GM06990 (cell line): ENCODE data around the gene PMEL.
"Not testable (repeated sequence)": the region's sequence is repeated elsewhere in the genome, so short reads cannot be mapped to it uniquely, and the experiment has no call there.

Experiments used
- DNase-seq: peaks from one replicate; pipeline ENCODE4 v3.0.0-alpha.2; 2011; ENCODE audit not compliant: insufficient read length; ENCODE audit errors: extremely low read depth
- H3K27me3 ChIP-seq: replicated peaks from 2 replicates; pipeline ENCODE4 v1.6.0; 2011; ENCODE audit warnings: low read length; ENCODE audit not compliant: control insufficient read depth, insufficient read depth
- H3K36me3 ChIP-seq: 2 replicates; pipeline ENCODE4 v1.5.1; 2011; ENCODE audit warnings: low read length; ENCODE audit not compliant: control insufficient read depth, insufficient read depth
- H3K4me3 ChIP-seq: replicated peaks from 2 replicates; pipeline ENCODE4 v1.5.1; 2011; ENCODE audit warnings: low read depth, mild to moderate bottlenecking, control low read depth, low read length
- TF ChIP-seq, protein P1 (sequence below): IDR thresholded peaks from 2 replicates; pipeline ENCODE4 v1.5.1; 2011; ENCODE audit warnings: low read length, control low read depth, mild to moderate bottlenecking, inconsistent platforms; ENCODE audit not compliant: insufficient read depth, poor library complexity, severe bottlenecking

The PMEL gene

DNA sequence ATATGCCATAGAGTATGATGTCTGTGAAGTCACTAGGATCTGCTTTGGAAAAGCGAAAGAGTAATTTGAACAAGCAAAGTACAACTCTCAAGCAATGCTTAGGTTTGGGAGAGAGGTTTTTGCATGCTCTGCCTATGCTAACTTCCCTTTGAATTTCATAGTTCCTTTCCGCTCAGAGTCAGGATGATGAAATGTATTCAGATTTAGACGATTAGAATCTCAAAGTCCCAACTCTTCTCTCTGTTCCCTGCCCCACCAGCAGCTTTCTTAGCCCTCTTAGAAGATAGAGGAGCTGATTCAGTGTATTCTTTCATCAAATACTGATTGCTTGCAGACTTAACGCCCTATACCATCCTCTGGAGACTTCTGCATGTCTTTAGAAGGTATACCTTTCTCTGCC lies 19.5 kb upstream of the PMEL start:
- TF ChIP-seq, protein P1, sequence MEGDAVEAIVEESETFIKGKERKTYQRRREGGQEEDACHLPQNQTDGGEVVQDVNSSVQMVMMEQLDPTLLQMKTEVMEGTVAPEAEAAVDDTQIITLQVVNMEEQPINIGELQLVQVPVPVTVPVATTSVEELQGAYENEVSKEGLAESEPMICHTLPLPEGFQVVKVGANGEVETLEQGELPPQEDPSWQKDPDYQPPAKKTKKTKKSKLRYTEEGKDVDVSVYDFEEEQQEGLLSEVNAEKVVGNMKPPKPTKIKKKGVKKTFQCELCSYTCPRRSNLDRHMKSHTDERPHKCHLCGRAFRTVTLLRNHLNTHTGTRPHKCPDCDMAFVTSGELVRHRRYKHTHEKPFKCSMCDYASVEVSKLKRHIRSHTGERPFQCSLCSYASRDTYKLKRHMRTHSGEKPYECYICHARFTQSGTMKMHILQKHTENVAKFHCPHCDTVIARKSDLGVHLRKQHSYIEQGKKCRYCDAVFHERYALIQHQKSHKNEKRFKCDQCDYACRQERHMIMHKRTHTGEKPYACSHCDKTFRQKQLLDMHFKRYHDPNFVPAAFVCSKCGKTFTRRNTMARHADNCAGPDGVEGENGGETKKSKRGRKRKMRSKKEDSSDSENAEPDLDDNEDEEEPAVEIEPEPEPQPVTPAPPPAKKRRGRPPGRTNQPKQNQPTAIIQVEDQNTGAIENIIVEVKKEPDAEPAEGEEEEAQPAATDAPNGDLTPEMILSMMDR, result no peak
- Histone ChIP-seq H3K4me3 (no peak overlapping the region), H3K36me3 (peaks cover 11% of the 10 kb centered on the region), H3K27me3 (no peaks in the 10 kb centered on the region)
- no peak for DNase-seq

DNA sequence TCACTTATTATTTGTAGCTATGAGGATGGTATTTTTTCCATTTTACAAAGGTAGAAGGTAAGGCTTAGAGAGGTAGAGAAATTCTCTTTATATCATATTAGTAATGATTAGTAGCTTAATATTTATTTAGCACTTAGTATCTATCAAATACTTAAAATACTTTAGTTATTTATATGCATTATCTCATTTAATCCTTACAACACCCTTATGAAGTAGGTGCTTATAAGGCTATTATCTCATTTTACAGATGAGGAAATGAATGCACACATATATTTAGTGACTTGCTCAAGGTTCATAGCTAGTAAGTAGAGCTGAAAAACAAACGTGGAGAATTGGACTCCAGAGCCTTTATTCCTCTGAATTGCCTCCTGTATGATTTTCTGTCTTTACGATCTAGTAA lies 19.0 kb upstream of the PMEL start:
- TF ChIP-seq, protein P1, result no peak
- Histone ChIP-seq H3K4me3 (no peak overlapping the region), H3K36me3 (peaks cover 10% of the 10 kb centered on the region), H3K27me3 (no peaks in the 10 kb centered on the region)
- no peak for DNase-seq

DNA sequence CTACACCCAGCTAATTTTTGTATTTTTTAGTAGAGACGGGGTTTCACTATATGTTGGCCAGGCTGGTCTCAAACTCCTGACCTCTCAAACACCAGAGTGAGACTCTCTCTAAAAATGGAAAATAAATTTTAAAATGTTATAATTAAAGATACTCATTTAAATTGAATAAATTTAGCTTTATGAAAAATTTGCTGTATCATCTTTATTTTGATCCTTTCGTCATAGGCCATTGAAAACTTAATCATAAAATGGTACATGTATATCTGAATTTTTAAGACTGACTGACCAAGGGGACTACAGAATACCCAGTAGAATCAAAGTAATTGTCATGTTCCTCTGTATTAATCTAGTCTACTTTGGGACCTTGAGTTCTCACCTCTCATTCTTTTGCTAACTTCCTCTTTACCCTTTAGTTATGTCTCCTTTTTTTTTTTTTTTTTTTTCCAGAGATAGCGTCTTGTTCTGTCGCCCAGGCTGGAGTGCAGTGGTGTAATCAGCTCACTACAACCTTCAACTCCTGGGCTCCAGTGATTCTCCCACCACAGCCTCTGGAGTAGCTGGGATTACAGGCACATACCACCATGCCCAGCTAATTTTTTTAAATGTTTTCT lies 17.5 kb upstream of the PMEL start:
- peaks cover 8% of the 10 kb centered on the region for H3K36me3 ChIP-seq
- no peak overlapping the region for H3K4me3 ChIP-seq
- DNase-seq, result no peak
- no peaks in the 10 kb centered on the region for H3K27me3 ChIP-seq
- TF ChIP-seq, protein P1, result no peak

DNA sequence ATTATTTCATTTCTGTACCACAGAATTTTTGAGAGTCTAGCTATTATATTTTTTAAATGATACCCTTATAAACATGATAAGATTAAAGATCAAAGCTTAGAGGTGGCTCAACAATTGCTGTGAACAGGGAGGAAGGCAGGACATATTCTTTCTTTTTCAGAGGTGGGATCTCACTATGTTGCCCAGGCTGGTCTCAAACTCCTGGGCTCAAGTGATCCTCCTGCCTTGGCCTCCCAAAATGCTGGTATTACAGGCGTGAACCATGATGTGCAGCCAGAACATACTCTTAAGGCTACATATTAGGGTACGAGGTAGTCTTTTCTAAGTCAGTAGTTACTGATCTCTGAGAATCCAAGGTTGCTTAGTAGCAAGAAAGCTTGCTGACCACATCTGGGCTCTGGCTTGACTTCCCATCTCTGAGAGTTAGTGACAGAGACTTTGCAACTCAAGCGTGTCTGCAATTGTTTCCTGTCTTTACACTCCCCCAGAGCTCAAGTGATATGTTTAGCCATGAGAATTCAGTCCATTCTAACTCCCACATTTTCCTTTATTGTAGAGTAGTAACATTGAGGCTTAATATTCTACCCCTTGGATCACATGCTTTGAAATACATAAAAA lies 16.6 kb upstream of the PMEL start:
- Histone ChIP-seq H3K4me3 (no peak overlapping the region; the same call in 1 of the 2 replicates), H3K27me3 (no peaks in the 10 kb centered on the region), H3K36me3 (peaks cover 5% of the 10 kb centered on the region)
- TF ChIP-seq, protein P1, result no peak
- peak; percentile 51 for DNase-seq

DNA sequence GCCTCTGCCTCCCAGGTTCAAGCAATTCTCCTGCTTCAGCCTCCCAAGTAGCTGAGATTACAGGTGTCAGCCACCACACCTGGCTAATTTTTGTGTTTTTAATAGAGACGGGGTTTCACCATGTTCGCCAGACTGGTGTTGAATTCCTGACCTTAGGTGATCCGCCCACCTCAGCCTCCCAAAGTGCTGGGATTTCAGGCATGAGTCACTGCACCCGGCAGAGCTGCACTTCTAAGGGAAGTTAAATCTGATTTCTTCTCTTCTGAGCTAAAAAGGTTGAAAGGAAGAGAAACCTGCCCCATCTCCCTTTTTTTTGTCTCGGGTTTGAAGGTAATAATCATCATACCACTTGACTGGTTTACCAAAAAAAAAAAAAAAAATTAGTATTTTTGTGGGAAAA lies 16.0 kb upstream of the PMEL start:
- not testable (repeated sequence) for DNase-seq, H3K4me3 ChIP-seq, H3K36me3 ChIP-seq, H3K27me3 ChIP-seq

DNA sequence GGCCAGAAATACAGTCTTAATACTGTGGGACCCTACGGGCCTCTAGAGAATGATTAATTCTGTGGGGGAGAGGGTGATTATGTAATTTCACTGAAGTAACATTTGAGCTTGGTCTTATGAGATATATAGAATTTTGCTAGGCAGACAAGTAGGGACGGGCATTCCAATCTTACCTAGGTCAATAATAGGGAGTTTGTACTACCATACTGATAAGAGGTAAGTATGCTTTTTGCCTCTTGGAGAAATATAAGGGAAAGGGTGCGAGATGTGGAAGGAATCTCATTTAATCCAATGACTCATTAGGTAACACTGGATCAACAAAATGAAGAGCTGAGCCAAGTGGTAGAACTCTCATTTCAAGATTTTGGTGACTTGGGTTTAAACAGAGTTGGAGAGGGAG lies 13.2 kb upstream of the PMEL start:
- TF ChIP-seq, protein P1, result no peak
- Histone ChIP-seq H3K36me3 (peaks cover 6% of the 10 kb centered on the region), H3K4me3 (no peak overlapping the region), H3K27me3 (no peaks in the 10 kb centered on the region)
- no peak for DNase-seq
